HL-60 (cell line): ENCODE results near the gene C4BPB.

Source experiments
- CTCF ChIP-seq: IDR thresholded peaks from one replicate; pipeline ENCODE4 v1.5.1; 2011; ENCODE audit warnings: low read length, control low read depth, inconsistent platforms; ENCODE audit not compliant: insufficient read depth
- POLR2AphosphoS5 ChIP-seq: IDR thresholded peaks from 2 replicates; pipeline ENCODE4 v1.6.1; 2012; ENCODE audit warnings: low read depth
- REST ChIP-seq: IDR thresholded peaks from 2 replicates; pipeline ENCODE4 v1.6.1; 2012; ENCODE audit warnings: low read depth; ENCODE audit not compliant: insufficient replicate concordance

- TF ChIP-seq CTCF (no peak), POLR2AphosphoS5 (no peak), REST (no peak)
Measured at GRCh38 chr1:207103892-207104373, 15.3 kb downstream of the C4BPB start, which contains the start of gene C4BPA.
